ENCODE measurements around the gene NCKAP5L.

Gene NCKAP5L

DNA sequence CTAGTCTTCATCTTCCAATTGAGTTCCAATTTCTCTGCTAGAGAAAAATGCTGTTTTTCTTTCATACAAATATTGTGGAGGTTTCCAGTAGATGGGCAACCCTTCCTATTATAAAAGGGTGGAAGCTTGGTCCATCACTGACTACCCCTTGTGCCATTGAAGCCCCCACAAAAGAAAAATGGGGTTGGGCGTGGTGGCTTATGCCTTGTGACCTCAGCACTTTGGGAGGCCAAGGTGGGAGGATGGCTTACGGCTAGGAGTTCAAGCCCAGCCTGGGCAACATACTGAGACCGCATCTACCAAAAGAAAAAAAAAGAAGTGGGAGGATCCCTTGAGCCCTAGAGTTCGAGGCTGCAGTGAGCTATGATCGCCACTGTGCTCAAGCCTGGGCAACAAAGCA, 22.8 kb downstream of the NCKAP5L start:
- no peak for ATAC-seq
- TF ChIP-seq, protein P1, sequence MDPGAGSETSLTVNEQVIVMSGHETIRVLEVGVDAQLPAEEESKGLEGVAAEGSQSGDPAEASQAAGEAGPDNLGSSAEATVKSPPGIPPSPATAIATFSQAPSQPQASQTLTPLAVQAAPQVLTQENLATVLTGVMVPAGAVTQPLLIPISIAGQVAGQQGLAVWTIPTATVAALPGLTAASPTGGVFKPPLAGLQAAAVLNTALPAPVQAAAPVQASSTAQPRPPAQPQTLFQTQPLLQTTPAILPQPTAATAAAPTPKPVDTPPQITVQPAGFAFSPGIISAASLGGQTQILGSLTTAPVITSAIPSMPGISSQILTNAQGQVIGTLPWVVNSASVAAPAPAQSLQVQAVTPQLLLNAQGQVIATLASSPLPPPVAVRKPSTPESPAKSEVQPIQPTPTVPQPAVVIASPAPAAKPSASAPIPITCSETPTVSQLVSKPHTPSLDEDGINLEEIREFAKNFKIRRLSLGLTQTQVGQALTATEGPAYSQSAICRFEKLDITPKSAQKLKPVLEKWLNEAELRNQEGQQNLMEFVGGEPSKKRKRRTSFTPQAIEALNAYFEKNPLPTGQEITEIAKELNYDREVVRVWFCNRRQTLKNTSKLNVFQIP (CRISPR knock-in tag; IDR thresholded peaks at IDR 0.05; ENCODE audit: borderline replicate concordance, low read depth), result no peak
- TF ChIP-seq ZNF70 (CRISPR knock-in tag; IDR thresholded peaks at IDR 0.05) (no peak), ISL1 (CRISPR knock-in tag; IDR thresholded peaks at IDR 0.05) (no peak), ESRRG (CRISPR knock-in tag; IDR thresholded peaks at IDR 0.05) (no peak), TCF4 (CRISPR knock-in tag; IDR thresholded peaks at IDR 0.05; ENCODE audit: borderline replicate concordance) (no peak), ZFP3 (CRISPR knock-in tag; IDR thresholded peaks at IDR 0.05) (no peak), PPARA (CRISPR knock-in tag; IDR thresholded peaks at IDR 0.05; ENCODE audit: borderline replicate concordance) (no peak), CREB5 (CRISPR knock-in tag; IDR thresholded peaks at IDR 0.05; ENCODE audit: low read depth) (no peak), TOX (CRISPR knock-in tag; IDR thresholded peaks at IDR 0.05; ENCODE audit: borderline replicate concordance) (no peak), SNAI2 (CRISPR knock-in tag; IDR thresholded peaks at IDR 0.05) (no peak), GLIS3 (CRISPR knock-in tag; IDR thresholded peaks at IDR 0.05) (no peak), CSDC2 (CRISPR knock-in tag; IDR thresholded peaks at IDR 0.05) (no peak), ZNF565 (CRISPR knock-in tag; conservative IDR thresholded peaks at IDR 0.05; ENCODE audit: low read depth) (no peak), ARNTL (CRISPR knock-in tag; IDR thresholded peaks at IDR 0.05; ENCODE audit: borderline replicate concordance, low read depth) (no peak), ZFP30 (CRISPR knock-in tag; IDR thresholded peaks at IDR 0.05) (no peak), OSR1 (CRISPR knock-in tag; IDR thresholded peaks at IDR 0.05) (no peak), RARB (CRISPR knock-in tag; IDR thresholded peaks at IDR 0.05) (no peak)
- TF ChIP-seq, protein P2, sequence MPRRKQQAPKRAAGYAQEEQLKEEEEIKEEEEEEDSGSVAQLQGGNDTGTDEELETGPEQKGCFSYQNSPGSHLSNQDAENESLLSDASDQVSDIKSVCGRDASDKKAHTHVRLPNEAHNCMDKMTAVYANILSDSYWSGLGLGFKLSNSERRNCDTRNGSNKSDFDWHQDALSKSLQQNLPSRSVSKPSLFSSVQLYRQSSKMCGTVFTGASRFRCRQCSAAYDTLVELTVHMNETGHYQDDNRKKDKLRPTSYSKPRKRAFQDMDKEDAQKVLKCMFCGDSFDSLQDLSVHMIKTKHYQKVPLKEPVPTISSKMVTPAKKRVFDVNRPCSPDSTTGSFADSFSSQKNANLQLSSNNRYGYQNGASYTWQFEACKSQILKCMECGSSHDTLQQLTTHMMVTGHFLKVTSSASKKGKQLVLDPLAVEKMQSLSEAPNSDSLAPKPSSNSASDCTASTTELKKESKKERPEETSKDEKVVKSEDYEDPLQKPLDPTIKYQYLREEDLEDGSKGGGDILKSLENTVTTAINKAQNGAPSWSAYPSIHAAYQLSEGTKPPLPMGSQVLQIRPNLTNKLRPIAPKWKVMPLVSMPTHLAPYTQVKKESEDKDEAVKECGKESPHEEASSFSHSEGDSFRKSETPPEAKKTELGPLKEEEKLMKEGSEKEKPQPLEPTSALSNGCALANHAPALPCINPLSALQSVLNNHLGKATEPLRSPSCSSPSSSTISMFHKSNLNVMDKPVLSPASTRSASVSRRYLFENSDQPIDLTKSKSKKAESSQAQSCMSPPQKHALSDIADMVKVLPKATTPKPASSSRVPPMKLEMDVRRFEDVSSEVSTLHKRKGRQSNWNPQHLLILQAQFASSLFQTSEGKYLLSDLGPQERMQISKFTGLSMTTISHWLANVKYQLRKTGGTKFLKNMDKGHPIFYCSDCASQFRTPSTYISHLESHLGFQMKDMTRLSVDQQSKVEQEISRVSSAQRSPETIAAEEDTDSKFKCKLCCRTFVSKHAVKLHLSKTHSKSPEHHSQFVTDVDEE (CRISPR knock-in tag; IDR thresholded peaks at IDR 0.05), result no peak
- TF ChIP-seq, protein P3, sequence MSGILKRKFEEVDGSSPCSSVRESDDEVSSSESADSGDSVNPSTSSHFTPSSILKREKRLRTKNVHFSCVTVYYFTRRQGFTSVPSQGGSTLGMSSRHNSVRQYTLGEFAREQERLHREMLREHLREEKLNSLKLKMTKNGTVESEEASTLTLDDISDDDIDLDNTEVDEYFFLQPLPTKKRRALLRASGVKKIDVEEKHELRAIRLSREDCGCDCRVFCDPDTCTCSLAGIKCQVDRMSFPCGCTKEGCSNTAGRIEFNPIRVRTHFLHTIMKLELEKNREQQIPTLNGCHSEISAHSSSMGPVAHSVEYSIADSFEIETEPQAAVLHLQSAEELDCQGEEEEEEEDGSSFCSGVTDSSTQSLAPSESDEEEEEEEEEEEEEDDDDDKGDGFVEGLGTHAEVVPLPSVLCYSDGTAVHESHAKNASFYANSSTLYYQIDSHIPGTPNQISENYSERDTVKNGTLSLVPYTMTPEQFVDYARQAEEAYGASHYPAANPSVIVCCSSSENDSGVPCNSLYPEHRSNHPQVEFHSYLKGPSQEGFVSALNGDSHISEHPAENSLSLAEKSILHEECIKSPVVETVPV (CRISPR knock-in tag; IDR thresholded peaks at IDR 0.05), result no peak

- ATAC-seq, result no peak
- TF ChIP-seq TOX (CRISPR knock-in tag; IDR thresholded peaks at IDR 0.05; ENCODE audit: borderline replicate concordance), result no peak
- TF ChIP-seq, protein P1 (CRISPR knock-in tag; IDR thresholded peaks at IDR 0.05; ENCODE audit: borderline replicate concordance, low read depth), result no peak
- no peak for TF ChIP-seq ZFP30 (CRISPR knock-in tag; IDR thresholded peaks at IDR 0.05)
- TF ChIP-seq OSR1 (CRISPR knock-in tag; IDR thresholded peaks at IDR 0.05), result no peak
- no peak for TF ChIP-seq ARNTL (CRISPR knock-in tag; IDR thresholded peaks at IDR 0.05; ENCODE audit: borderline replicate concordance, low read depth)
- no peak for TF ChIP-seq GLIS3 (CRISPR knock-in tag; IDR thresholded peaks at IDR 0.05)
- no peak for TF ChIP-seq ZNF565 (CRISPR knock-in tag; conservative IDR thresholded peaks at IDR 0.05; ENCODE audit: low read depth)
- TF ChIP-seq BACH2 (CRISPR knock-in tag; IDR thresholded peaks at IDR 0.05; ENCODE audit: borderline replicate concordance), result no peak
- TF ChIP-seq ZFP3 (CRISPR knock-in tag; IDR thresholded peaks at IDR 0.05), result no peak
- no peak for TF ChIP-seq RARB (CRISPR knock-in tag; IDR thresholded peaks at IDR 0.05)
- no peak for TF ChIP-seq CSDC2 (CRISPR knock-in tag; IDR thresholded peaks at IDR 0.05)
- TF ChIP-seq SNAI2 (CRISPR knock-in tag; IDR thresholded peaks at IDR 0.05), result no peak
- TF ChIP-seq ESRRG (CRISPR knock-in tag; IDR thresholded peaks at IDR 0.05), result no peak
- TF ChIP-seq PATZ1 (CRISPR knock-in tag; IDR thresholded peaks at IDR 0.05; ENCODE audit: borderline replicate concordance), result no peak
- TF ChIP-seq ZNF8 (CRISPR knock-in tag; IDR thresholded peaks at IDR 0.05), result no peak
- TF ChIP-seq CREB5 (CRISPR knock-in tag; IDR thresholded peaks at IDR 0.05; ENCODE audit: low read depth), result no peak
- no peak for TF ChIP-seq PPARA (CRISPR knock-in tag; IDR thresholded peaks at IDR 0.05; ENCODE audit: borderline replicate concordance)
- no peak for TF ChIP-seq ZC3H10 (CRISPR knock-in tag; IDR thresholded peaks at IDR 0.05)
- TF ChIP-seq, protein P2 (CRISPR knock-in tag; IDR thresholded peaks at IDR 0.05), result no peak
Measured at GRCh38 chr12:49804821-49805220, 23.4 kb downstream of the NCKAP5L start.
